ENCODE results near the gene HPN.

DNA sequence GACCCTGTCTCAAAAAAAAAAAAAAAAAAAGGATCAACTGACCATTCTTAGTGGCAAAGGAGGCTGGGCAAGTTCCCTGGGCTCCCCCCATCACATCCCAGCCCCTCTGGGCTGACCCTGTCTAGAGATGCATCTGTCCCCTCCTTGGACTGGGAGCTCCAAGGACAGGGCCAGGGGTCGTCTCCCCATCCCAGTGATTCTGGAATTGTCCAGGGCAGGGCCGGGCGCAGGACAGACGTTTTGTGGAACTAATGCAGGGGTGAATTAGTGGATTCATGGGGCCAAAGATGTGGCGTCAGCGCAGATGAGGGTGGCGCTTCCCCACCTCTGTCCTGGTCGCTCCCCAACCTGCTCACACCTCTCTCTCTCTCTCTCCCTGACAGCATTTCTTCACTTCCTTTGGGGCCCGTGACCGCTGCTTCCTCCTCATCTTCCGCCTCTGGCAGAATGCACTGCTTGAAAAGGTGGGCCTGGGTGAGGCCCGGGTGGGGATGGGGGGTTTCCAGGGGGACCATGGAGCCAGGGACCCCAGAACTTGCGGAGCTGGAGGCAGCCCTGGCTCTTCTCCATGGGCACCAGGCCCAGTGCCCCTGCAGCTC is 30.3 kb upstream of the HPN start:
- TF ChIP-seq EZH2phosphoT487 (conservative IDR thresholded peaks at IDR 0.05; ENCODE audit: low read length) = no peak
- TF ChIP-seq, protein P1, sequence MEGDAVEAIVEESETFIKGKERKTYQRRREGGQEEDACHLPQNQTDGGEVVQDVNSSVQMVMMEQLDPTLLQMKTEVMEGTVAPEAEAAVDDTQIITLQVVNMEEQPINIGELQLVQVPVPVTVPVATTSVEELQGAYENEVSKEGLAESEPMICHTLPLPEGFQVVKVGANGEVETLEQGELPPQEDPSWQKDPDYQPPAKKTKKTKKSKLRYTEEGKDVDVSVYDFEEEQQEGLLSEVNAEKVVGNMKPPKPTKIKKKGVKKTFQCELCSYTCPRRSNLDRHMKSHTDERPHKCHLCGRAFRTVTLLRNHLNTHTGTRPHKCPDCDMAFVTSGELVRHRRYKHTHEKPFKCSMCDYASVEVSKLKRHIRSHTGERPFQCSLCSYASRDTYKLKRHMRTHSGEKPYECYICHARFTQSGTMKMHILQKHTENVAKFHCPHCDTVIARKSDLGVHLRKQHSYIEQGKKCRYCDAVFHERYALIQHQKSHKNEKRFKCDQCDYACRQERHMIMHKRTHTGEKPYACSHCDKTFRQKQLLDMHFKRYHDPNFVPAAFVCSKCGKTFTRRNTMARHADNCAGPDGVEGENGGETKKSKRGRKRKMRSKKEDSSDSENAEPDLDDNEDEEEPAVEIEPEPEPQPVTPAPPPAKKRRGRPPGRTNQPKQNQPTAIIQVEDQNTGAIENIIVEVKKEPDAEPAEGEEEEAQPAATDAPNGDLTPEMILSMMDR (IDR thresholded peaks at IDR 0.05; ENCODE audit: insufficient read depth, low read length, poor library complexity, severe bottlenecking) = no peak

Data from SU-DHL-6 (cell line).